SK-N-MC (cell line): Measurements from ENCODE around the gene ZNF439.
A peak's percentile ranks its signal among the peaks of the same experiment; 100 is the strongest.
"Not testable (repeated sequence)": the region's sequence is repeated elsewhere in the genome, so short reads cannot be mapped to it uniquely, and the experiment has no call there.

Experiments
- DNase-seq: peaks from one replicate; pipeline ENCODE4 v3.0.0-alpha.2; 2011; ENCODE audit warnings: low read depth, low spot score
- H3K27ac ChIP-seq: fragments of 200-600 bp; sonication (generic); 2 replicates; pipeline ENCODE4 v1.5.1; 2016; ENCODE audit warnings: mixed run types
- H3K36me3 ChIP-seq: fragments of 200-600 bp; sonication (generic); 2 replicates; pipeline ENCODE4 v1.6.1; 2017; ENCODE audit warnings: antibody characterized with exemption, low read length, mixed read lengths; ENCODE audit not compliant: insufficient read depth
- H3K4me3 ChIP-seq: fragments of 200-600 bp; sonication (generic); 2 replicates; pipeline ENCODE4 v1.5.1; 2016
- H3K9ac ChIP-seq: fragments of 200-600 bp; sonication (generic); 2 replicates; pipeline ENCODE4 v1.8.0; 2017; ENCODE audit warnings: mixed run types, mixed read lengths; ENCODE audit not compliant: insufficient read length
- H3K9me3 ChIP-seq: fragments of 200-600 bp; sonication (generic); 2 replicates; pipeline ENCODE4 v1.6.1; 2017; ENCODE audit warnings: low read depth, mild to moderate bottlenecking, antibody characterized with exemption, low read length, moderate library complexity, mixed read lengths
- EZH2 ChIP-seq: fragments of 200-600 bp; sonication (generic); IDR thresholded peaks from one replicate; pipeline ENCODE4 v1.6.1; 2017; ENCODE audit warnings: antibody characterized with exemption
- FOXP2 ChIP-seq: optimal IDR thresholded peaks from 2 replicates; pipeline ENCODE3; 2011; ENCODE audit warnings: mild to moderate bottlenecking, moderate library complexity; ENCODE audit not compliant: insufficient read depth; ENCODE audit errors: extremely low read length, control extremely low read depth
- POLR2AphosphoS5 ChIP-seq: IDR thresholded peaks from 2 replicates; pipeline ENCODE4 v1.6.1; 2012; ENCODE audit warnings: mild to moderate bottlenecking, low read depth, low read length, borderline replicate concordance

Gene ZNF439

DNA sequence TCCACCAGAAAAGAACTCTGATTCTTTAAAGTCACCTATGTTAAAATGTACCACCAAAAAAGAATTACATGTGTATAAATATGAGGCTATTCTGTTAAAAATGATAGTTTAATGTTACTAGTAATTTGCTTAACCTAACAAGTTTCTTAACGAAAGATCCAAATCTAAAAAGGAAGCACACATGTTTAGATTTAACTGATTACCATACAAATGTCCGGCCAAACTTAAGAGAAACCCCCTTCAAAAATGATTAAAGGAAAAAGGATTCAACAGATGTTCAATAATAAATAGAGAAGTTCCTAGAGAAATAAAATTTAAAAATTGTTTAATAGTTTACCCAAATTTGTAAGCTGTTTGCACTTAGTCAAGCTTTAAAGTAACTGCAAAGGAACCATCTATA lies 34.1 kb downstream of the ZNF439 start:
- no peak for TF ChIP-seq POLR2AphosphoS5
- no peaks in the 10 kb centered on the region for H3K36me3 ChIP-seq
- no peaks in the 10 kb centered on the region for H3K9me3 ChIP-seq
- H3K27ac ChIP-seq = no peak overlapping the region
- DNase-seq = no peak
- no peak overlapping the region for H3K9ac ChIP-seq
- H3K4me3 ChIP-seq = no peak overlapping the region

- H3K9ac ChIP-seq = no peak overlapping the region
- TF ChIP-seq EZH2 = no peak
- no peak for TF ChIP-seq FOXP2
- no peak for TF ChIP-seq POLR2AphosphoS5
- no peak overlapping the region for H3K27ac ChIP-seq
Observed at GRCh38 chr19:11887234-11887610, 38.7 kb downstream of the ZNF439 start.

GRCh38 chr19:11887611-11888531 lies 39.3 kb downstream of the ZNF439 start, which contains the start of gene ZNF69:
Gene ZNF69 (plus strand): TSS chr19:11887782. CDS start chr19:11887924, 142 bp downstream.
- H3K27ac ChIP-seq = no peak within 1 kb of the TSS
- no peaks in the 10 kb centered on the region for H3K36me3 ChIP-seq
- no peak for TF ChIP-seq EZH2
- peak; percentile 57 for TF ChIP-seq POLR2AphosphoS5
- H3K4me3 ChIP-seq = peak within 1 kb of the TSS; percentile 80
- no peak for DNase-seq
- peak within 1 kb of the TSS; percentile 54 for H3K9ac ChIP-seq
- H3K9me3 ChIP-seq = no peaks in the 10 kb centered on the region

More at GRCh38 chr19:11887234-11887610, 38.7 kb downstream of the ZNF439 start:
- Histone ChIP-seq H3K36me3 (no peaks in the 10 kb centered on the region), H3K9me3 (no peaks in the 10 kb centered on the region), H3K4me3 (peak overlapping the region; percentile 80)
- DNase-seq = no peak

DNA sequence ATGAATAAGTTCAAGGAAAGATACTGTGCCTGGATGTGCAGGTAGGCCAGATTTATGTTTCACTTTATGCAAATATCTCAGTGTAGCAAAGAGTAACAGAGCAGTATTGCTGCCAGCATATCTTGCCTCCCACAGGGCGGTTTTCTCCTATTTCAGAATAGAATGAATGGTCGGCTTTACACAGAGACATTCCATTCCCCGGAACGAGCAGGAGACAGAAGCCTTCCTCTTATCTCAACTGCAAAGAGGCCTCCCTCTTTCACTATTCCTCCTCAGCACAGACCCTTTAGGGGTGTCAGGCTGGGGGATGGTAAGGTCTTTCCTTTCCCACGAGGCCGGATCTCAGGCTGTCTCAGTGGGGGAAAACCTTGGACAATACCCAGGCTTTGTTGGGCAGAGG lies 41.4 kb downstream of the ZNF439 start:
- not testable (repeated sequence) for H3K27ac ChIP-seq, H3K4me3 ChIP-seq, H3K9ac ChIP-seq, H3K36me3 ChIP-seq, DNase-seq, H3K9me3 ChIP-seq

- no peak overlapping the region for H3K4me3 ChIP-seq
- no peaks in the 10 kb centered on the region for H3K9me3 ChIP-seq
- no peak for TF ChIP-seq FOXP2
- TF ChIP-seq POLR2AphosphoS5 = no peak
- no peak for TF ChIP-seq EZH2
- no peak overlapping the region for H3K27ac ChIP-seq
- no peak overlapping the region for H3K9ac ChIP-seq
- no peaks in the 10 kb centered on the region for H3K36me3 ChIP-seq
- DNase-seq = no peak
Observed at GRCh38 chr19:11890634-11891033, 42.1 kb downstream of the ZNF439 start.

DNA sequence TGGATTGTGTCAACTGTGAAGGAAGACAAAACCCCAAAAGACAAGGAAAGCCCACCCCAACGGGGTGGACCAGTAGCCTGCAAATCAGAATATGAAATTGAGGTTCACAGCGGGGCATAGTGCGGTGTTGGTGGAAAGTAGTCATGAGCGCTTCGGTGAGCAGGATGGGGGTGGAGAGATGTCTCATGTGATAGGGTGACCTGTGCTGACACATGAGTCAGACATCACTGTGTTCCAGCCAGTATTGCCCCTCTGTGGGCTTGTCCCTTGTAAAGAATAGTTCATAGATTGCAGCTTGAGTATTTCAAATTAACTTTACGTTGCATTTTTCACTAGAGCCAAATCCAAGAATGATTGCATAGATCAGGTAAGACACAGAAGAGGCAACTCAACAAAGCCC lies 46.3 kb downstream of the ZNF439 start:
- TF ChIP-seq EZH2 (no peak), POLR2AphosphoS5 (no peak), FOXP2 (no peak)
- Histone ChIP-seq H3K27ac (no peak overlapping the region), H3K4me3 (no peak overlapping the region), H3K9ac (no peak overlapping the region), H3K36me3 (no peaks in the 10 kb centered on the region), H3K9me3 (no peaks in the 10 kb centered on the region)
- DNase-seq = no peak

DNA sequence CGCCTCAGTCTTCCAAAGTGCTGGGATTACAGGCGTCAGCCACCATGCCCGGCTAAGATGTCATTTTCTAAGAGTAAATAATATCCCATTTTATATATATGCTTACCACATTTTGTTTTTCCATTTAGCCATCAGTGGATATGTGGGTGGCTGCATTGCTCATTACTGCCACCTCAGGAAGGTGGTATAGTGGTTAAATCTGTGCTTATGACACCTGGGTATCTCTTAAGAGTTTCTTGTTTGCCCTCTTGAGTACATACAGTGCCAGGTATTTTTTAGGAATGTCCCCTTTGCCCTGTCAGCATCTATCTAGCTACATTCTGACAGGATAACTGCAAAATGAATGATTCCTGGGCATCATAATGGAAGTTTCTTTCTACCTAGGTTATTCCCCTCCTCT lies 53.7 kb downstream of the ZNF439 start:
- Histone ChIP-seq H3K9ac (no peak overlapping the region), H3K9me3 (no peaks in the 10 kb centered on the region), H3K27ac (no peak overlapping the region), H3K4me3 (no peak overlapping the region), H3K36me3 (peaks cover 6% of the 10 kb centered on the region; the same call in 1 of the 2 replicates)
- DNase-seq = no peak
- TF ChIP-seq FOXP2 (no peak), POLR2AphosphoS5 (no peak), EZH2 (no peak)

DNA sequence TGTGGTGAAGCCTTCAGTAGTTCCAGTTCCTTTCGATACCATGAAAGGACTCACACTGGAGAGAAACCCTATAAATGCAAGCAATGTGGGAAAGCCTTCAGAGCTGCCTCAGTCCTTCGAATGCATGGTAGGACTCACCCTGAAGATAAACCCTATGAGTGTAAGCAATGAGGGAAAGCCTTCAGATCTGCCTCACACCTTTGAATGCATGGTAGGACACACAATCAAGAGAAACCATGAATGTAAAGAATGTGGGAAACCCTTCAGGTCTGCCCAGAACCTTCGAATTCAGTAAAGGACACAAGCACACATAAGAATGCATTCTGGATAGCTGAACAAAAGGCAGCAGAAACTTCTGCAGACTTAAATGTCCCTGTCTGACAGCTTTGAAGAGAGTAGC lies 57.4 kb downstream of the ZNF439 start:
- no peak overlapping the region for H3K9ac ChIP-seq
- H3K4me3 ChIP-seq = no peak overlapping the region
- H3K27ac ChIP-seq = no peak overlapping the region
- H3K9me3 ChIP-seq = no peaks in the 10 kb centered on the region
- TF ChIP-seq FOXP2 (no peak), POLR2AphosphoS5 (no peak), EZH2 (no peak)
- DNase-seq = no peak
- peaks cover 6% of the 10 kb centered on the region; the same call in 1 of the 2 replicates for H3K36me3 ChIP-seq

DNA sequence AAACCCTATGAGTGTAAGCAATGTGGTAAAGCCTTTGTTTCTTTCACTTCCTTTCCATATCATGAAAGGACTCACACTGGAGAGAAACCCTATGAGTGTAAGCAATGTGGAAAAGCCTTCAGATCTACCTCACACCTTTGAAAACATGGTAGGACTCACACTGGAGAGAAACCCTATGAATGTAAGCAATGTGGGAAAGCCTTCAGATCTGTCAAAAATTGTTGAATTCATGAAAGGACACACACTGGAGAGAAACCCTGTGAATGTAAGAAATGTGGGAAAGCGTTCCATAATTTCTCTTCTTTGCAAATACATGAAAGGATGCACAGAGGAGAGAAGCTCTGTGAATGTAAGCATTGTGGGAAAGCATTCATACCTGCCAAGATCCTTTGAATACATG lies 63.4 kb downstream of the ZNF439 start:
- not testable (repeated sequence) for H3K9ac ChIP-seq, H3K27ac ChIP-seq, DNase-seq, H3K9me3 ChIP-seq, H3K4me3 ChIP-seq, H3K36me3 ChIP-seq

DNA sequence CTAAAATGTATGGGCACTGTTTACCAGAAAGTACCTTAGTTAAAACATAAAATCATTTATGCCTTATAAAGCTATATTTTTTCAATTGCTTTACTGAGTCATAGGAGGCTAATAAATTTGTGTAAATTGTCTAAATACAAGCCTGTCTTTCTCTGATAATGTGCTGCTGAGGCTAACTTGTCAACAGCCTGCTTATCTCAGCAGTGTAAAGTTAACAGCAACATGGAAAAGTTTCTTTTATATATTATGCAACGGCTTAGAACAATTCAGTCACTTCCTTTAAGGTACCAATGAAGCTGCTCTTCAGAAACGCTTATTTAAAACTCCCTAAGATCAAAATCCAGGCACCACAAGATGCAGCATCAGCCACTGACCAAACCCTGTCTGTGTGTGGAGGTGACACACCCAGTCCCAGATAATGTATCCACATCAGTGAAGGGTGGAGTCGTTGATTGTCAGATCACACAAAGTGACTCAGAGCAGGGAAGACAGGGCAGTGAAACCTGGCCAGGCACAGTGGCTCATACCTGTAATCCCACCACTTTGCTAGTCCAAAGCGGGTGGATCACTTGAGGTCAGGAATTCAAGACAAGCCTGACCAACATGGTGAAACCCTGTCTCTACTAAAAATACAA lies 66.0 kb downstream of the ZNF439 start:
- DNase-seq, H3K27ac ChIP-seq, H3K4me3 ChIP-seq, H3K9ac ChIP-seq, H3K36me3 ChIP-seq, H3K9me3 ChIP-seq: not testable (repeated sequence)
